Upper lobe of right lung (tissue), 1 donor: Measurements from ENCODE around the gene LBP. TPM values are rescaled to one million over a fixed set of nuclear protein-coding genes. Genes with fewer than 3 reads are reported as not detected.

ENCODE experiments used
- ATAC-seq: fragments of 200-7000 bp; cut with Tn5 transposase; one replicate; pipeline ENCODE4 v1.9.1; 2020; ENCODE audit warnings: mild to moderate bottlenecking, moderate library complexity
- DNase-seq: peaks from one replicate; pipeline ENCODE4 v3.0.0-alpha.2; 2020
- H3K27ac ChIP-seq: fragments of 200-600 bp; one replicate; pipeline ENCODE4 v1.8.0; 2022
- H3K27me3 ChIP-seq: fragments of 200-600 bp; one replicate; pipeline ENCODE4 v1.8.0; 2022; ENCODE audit warnings: mild to moderate bottlenecking
- H3K36me3 ChIP-seq: fragments of 200-600 bp; one replicate; pipeline ENCODE4 v1.8.0; 2022
- H3K4me1 ChIP-seq: fragments of 200-600 bp; one replicate; pipeline ENCODE4 v1.8.0; 2022
- H3K4me3 ChIP-seq: fragments of 200-600 bp; one replicate; pipeline ENCODE4 v1.8.0; 2022; ENCODE audit warnings: mild to moderate bottlenecking
- H3K9me3 ChIP-seq: fragments of 200-600 bp; one replicate; pipeline ENCODE4 v1.8.0; 2022
- CTCF ChIP-seq: fragments of 200-600 bp; IDR thresholded peaks from one replicate; pipeline ENCODE4 v1.8.0; 2022; ENCODE audit warnings: antibody characterized with exemption
- intact Hi-C: fragments of 100-400 bp; cut with DNase I; formaldehyde crosslinking; loops from one replicate; pipeline ENCODE4 v1.11.0; 2022
- total RNA-seq: library from RNA; stranded (reverse); fragmentation: NEBNext Ultra II Directional; extraction: Animal tissue kit (Norgen Biotek cat#: 25700); gene quantifications from one replicate; pipeline ENCODE4 v1.2.1, GENCODE V29; 2021
- donor health status: DM: no; HTN: yes; CAD: no; lungs with severe emphysema.

LBP gene
- total RNA-seq, 1 donor from 2014 or later: 0.26 TPM

GRCh38 chr20:38423541-38423940 lies 77.3 kb downstream of the LBP start:
- DNase-seq: no peak
- Histone ChIP-seq H3K27me3 (no peaks in the 10 kb centered on the region), H3K4me1 (no peaks in the 10 kb centered on the region), H3K9me3 (no peaks in the 10 kb centered on the region), H3K4me3 (no peak overlapping the region), H3K27ac (no peak overlapping the region), H3K36me3 (peaks cover 100% of the 10 kb centered on the region)
- TF ChIP-seq CTCF: no peak
- intact Hi-C loops: no loop called here
- no peak for ATAC-seq

GRCh38 chr20:38424401-38424800 lies 78.1 kb downstream of the LBP start:
- no peak for TF ChIP-seq CTCF
- Histone ChIP-seq H3K36me3 (peaks cover 100% of the 10 kb centered on the region), H3K4me3 (no peak overlapping the region), H3K27ac (no peak overlapping the region), H3K9me3 (no peaks in the 10 kb centered on the region), H3K27me3 (no peaks in the 10 kb centered on the region), H3K4me1 (no peaks in the 10 kb centered on the region)
- ATAC-seq (no peak), DNase-seq (no peak)
- intact Hi-C loops: no loop called here

- no peaks in the 10 kb centered on the region for H3K27me3 ChIP-seq
- H3K27ac ChIP-seq: no peak overlapping the region
- intact Hi-C loops: no loop called here
- peaks cover 100% of the 10 kb centered on the region for H3K36me3 ChIP-seq
- no peak for TF ChIP-seq CTCF
- no peak for DNase-seq
- H3K4me1 ChIP-seq: no peaks in the 10 kb centered on the region
- H3K9me3 ChIP-seq: no peaks in the 10 kb centered on the region
- H3K4me3 ChIP-seq: no peak overlapping the region
- ATAC-seq: no peak
Observed at GRCh38 chr20:38426006-38426897, 80.0 kb downstream of the LBP start.

Other genes with a start within 250 kb of the LBP start
- gene TGM2, start 181.2 kb upstream of the LBP start, total RNA-seq: 562 TPM
- gene KIAA1755, start 85.7 kb upstream of the LBP start, total RNA-seq: 2.3 TPM
- not detected for gene BPI, start 42.3 kb upstream of the LBP start, total RNA-seq
- 23.8 TPM for gene SNHG17, start 88.8 kb downstream of the LBP start, total RNA-seq
- 35.4 TPM for gene RALGAPB, start 126.4 kb downstream of the LBP start, total RNA-seq
- gene ADIG, start 234.7 kb downstream of the LBP start, total RNA-seq: not detected